Measurements from ENCODE around the gene KYNU.
"Not testable (repeated sequence)": the region's sequence is repeated elsewhere in the genome, so short reads cannot be mapped to it uniquely, and the experiment has no call there.

KYNU gene

DNA sequence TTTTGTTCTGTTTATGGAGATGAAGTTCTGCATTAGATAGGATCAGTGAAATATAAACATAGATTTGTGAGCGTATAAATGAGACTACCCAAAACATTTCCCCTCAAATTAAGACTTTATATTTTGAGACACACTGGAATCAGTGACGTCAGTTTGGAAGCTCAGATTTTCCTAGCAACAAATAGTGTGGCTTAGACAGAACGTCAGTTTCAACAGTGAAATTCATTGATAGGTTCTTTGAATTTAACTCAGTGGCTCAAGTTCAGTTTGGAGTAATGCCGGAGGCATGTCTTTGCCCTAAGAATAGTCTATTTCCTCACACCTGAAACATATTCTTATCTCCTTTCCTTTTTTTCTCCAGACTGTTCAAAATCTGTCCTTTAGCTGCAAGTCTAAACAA lies 138.2 kb downstream of the KYNU start:
- TF ChIP-seq CTCF (IDR thresholded peaks at IDR 0.05; ENCODE audit: low read depth, low read length), result no peak
- H3K4me3 ChIP-seq (ENCODE audit: low read depth, low read length), result peak overlapping the region; percentile 22

GRCh38 chr2:143026411-143027054 lies 149.1 kb downstream of the KYNU start:
- H3K4me3 ChIP-seq (ENCODE audit: low read depth, low read length), result no peak overlapping the region
- no peak for TF ChIP-seq CTCF (IDR thresholded peaks at IDR 0.05; ENCODE audit: low read depth, low read length)

DNA sequence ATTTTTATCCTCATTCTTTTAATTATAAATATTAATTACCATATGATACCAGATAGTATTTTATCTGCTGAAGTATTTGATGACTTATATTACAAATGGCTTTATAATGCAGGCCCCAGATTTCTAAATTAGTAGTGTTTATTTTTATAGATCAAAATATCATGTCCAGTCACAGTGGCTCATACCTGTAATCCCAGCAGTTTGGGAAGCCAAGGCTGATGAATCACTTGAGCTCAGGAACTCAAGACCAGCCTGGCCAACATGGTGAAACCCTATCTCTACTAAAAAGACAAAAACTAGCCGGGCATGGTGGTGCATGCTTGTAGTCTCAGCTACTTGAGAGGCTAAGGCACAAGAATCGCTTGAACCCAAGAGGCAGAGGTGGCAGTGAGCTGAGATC lies 151.7 kb downstream of the KYNU start:
- H3K4me3 ChIP-seq (ENCODE audit: low read depth, low read length), result no peak overlapping the region
- TF ChIP-seq CTCF (IDR thresholded peaks at IDR 0.05; ENCODE audit: low read depth, low read length), result no peak

- no peak for TF ChIP-seq CTCF (IDR thresholded peaks at IDR 0.05; ENCODE audit: low read depth, low read length)
- no peak overlapping the region for H3K4me3 ChIP-seq (ENCODE audit: low read depth, low read length)
These were observed 152.7 kb downstream of the KYNU start for GRCh38 chr2:143030127-143030526.

- peak; percentile 76 for TF ChIP-seq CTCF (IDR thresholded peaks at IDR 0.05; ENCODE audit: low read depth, low read length)
- no peak overlapping the region for H3K4me3 ChIP-seq (ENCODE audit: low read depth, low read length)
These were observed 157.0 kb downstream of the KYNU start for GRCh38 chr2:143034292-143035074.

- TF ChIP-seq CTCF (IDR thresholded peaks at IDR 0.05; ENCODE audit: low read depth, low read length), result no peak
- no peak overlapping the region for H3K4me3 ChIP-seq (ENCODE audit: low read depth, low read length)
These were observed 174.0 kb downstream of the KYNU start for GRCh38 chr2:143051465-143051864.

- H3K4me3 ChIP-seq (ENCODE audit: low read depth, low read length), result not testable (repeated sequence)
These were observed 176.0 kb downstream of the KYNU start for GRCh38 chr2:143053437-143053836.
